CD14-positive monocyte (primary cell): ENCODE data around the gene VAV2. TPM values are rescaled to one million over a fixed set of nuclear protein-coding genes. Genes with fewer than 3 reads are reported as not detected.
A peak's percentile ranks its signal among the peaks of the same experiment; 100 is the strongest.

Experiments
- DNase-seq, 3 donors: peaks; one replicate each; pipeline ENCODE4 v3.0.0-alpha.2; 2011 to 2022
- H2AFZ ChIP-seq: 2 replicates; pipeline ENCODE4 v1.6.0; 2012; ENCODE audit warnings: mild to moderate bottlenecking, low read depth, low read length, inconsistent platforms; ENCODE audit not compliant: insufficient read depth, poor library complexity, severe bottlenecking
- H3K27ac ChIP-seq, 2 donors: 1 replicate in 1 of 2; 2 replicates in 1 of 2; pipeline ENCODE4 v1.5.1; 2012 to 2013; ENCODE audit warnings: low read length in 2 of 2, control low read depth in 1 of 2, inconsistent platforms in 1 of 2, low read depth in 1 of 2, mild to moderate bottlenecking in 1 of 2
- H3K27me3 ChIP-seq, 2 donors: one replicate each; pipeline versions ENCODE4 v1.6.0 to v1.6.1; 2011 to 2013; ENCODE audit warnings: low read length in 2 of 2; ENCODE audit not compliant: control insufficient read depth in 2 of 2, insufficient read depth in 2 of 2
- H3K36me3 ChIP-seq, 2 donors: replicated peaks in 1 of 2; 1 replicate in 1 of 2; 2 replicates in 1 of 2; pipeline versions ENCODE4 v1.5.1 to v1.6.1; 2012 to 2013; ENCODE audit warnings: low read length in 2 of 2, control low read depth in 1 of 2, inconsistent platforms in 1 of 2, mild to moderate bottlenecking in 1 of 2; ENCODE audit not compliant: insufficient read depth in 2 of 2, control insufficient read depth in 1 of 2
- H3K4me1 ChIP-seq, 2 donors: 1 replicate in 1 of 2; 2 replicates in 1 of 2; pipeline versions ENCODE4 v1.5.1 to v1.6.1; 2012 to 2013; ENCODE audit warnings: low read length in 2 of 2, control low read depth in 1 of 2, inconsistent platforms in 1 of 2, mild to moderate bottlenecking in 1 of 2, moderate library complexity in 1 of 2; ENCODE audit not compliant: insufficient read depth in 2 of 2, control insufficient read depth in 1 of 2
- H3K4me2 ChIP-seq: replicated peaks from 2 replicates; pipeline ENCODE3; 2012; ENCODE audit warnings: low read length, moderate library complexity, mild to moderate bottlenecking; ENCODE audit not compliant: poor library complexity, severe bottlenecking; ENCODE audit errors: extremely low read depth
- H3K4me3 ChIP-seq, 3 experiments: fragments of 200-600 bp in 1 of 3; sonication (generic) in 1 of 3; replicated peaks in 1 of 3; 1 replicate in 2 of 3; 2 replicates in 1 of 3; pipeline ENCODE4 v1.5.1; 2011 to 2013; ENCODE audit warnings: low read length in 3 of 3, mild to moderate bottlenecking in 3 of 3, control low read depth in 2 of 3, low read depth in 2 of 3, inconsistent platforms in 1 of 3, moderate library complexity in 1 of 3
- H3K79me2 ChIP-seq: 2 replicates; pipeline ENCODE4 v1.6.0; 2012; ENCODE audit warnings: mild to moderate bottlenecking, control low read depth, inconsistent platforms, low read length, moderate library complexity; ENCODE audit not compliant: insufficient read depth
- H3K9ac ChIP-seq: 2 replicates; pipeline ENCODE4 v1.6.0; 2017; ENCODE audit warnings: low read length, mild to moderate bottlenecking; ENCODE audit not compliant: insufficient read depth, poor library complexity, severe bottlenecking
- H3K9me3 ChIP-seq, 2 donors: replicated peaks in 1 of 2; 1 replicate in 1 of 2; 2 replicates in 1 of 2; pipeline versions ENCODE4 v1.5.1 to v1.6.1; 2012 to 2013; ENCODE audit warnings: low read length in 2 of 2, control low read depth in 1 of 2; ENCODE audit not compliant: control insufficient read depth in 1 of 2, insufficient read depth in 1 of 2
- H4K20me1 ChIP-seq: 2 replicates; pipeline ENCODE4 v1.6.0; 2012; ENCODE audit warnings: mild to moderate bottlenecking, low read length, control low read depth, moderate library complexity; ENCODE audit not compliant: insufficient read depth
- H3K27ac Mint-ChIP-seq, 7 donors: one replicate each; pipeline ENCODE4 v1.8.0; 2020; ENCODE audit warnings: mild to moderate bottlenecking in 7 of 7, mixed read lengths in 7 of 7, moderate library complexity in 6 of 7, inconsistent platforms in 2 of 7
- H3K27me3 Mint-ChIP-seq, 3 donors: one replicate each; pipeline ENCODE4 v1.8.0; 2021 to 2022; ENCODE audit warnings: low read depth in 3 of 3, mild to moderate bottlenecking in 3 of 3, mixed read lengths in 3 of 3, moderate library complexity in 3 of 3, inconsistent platforms in 1 of 3
- H3K36me3 Mint-ChIP-seq, 2 donors: one replicate each; pipeline ENCODE4 v1.8.0; 2020; ENCODE audit warnings: mixed read lengths in 2 of 2, inconsistent platforms in 1 of 2, mild to moderate bottlenecking in 1 of 2
- H3K4me1 Mint-ChIP-seq: one replicate; pipeline ENCODE4 v1.8.0; 2020; ENCODE audit warnings: mild to moderate bottlenecking, mixed read lengths
- H3K4me3 Mint-ChIP-seq, 2 donors: one replicate each; pipeline ENCODE4 v1.8.0; 2020; ENCODE audit warnings: mild to moderate bottlenecking in 2 of 2, mixed read lengths in 2 of 2, moderate library complexity in 1 of 2
- H3K9me3 Mint-ChIP-seq, 7 donors: one replicate each; pipeline ENCODE4 v1.8.0; 2020 to 2022; ENCODE audit warnings: mixed read lengths in 7 of 7, mild to moderate bottlenecking in 6 of 7, moderate library complexity in 6 of 7, inconsistent platforms in 2 of 7
- CTCF ChIP-seq: fragments of 200-600 bp; IDR thresholded peaks from one replicate; pipeline ENCODE4 v1.8.0; 2022; ENCODE audit warnings: antibody characterized with exemption, mild to moderate bottlenecking
- WGBS: methylation state at CpG from one replicate; pipeline ENCODE4 v1.1.5; 2013; ENCODE audit warnings: missing lambda C conversion rate; ENCODE audit not compliant: insufficient coverage; 5-methylcytosine and 5-hydroxymethylcytosine counted together
- intact Hi-C, 2 donors: fragments of 100-400 bp; cut with micrococcal nuclease; formaldehyde crosslinking; loops; one replicate each; pipeline versions ENCODE4 v1.15.0 to v1.15.1; 2023
- polyA plus RNA-seq, 3 donors: library from polyadenylated mRNA; depleted of rRNA in 1 of 3; unstranded in 2 of 3; stranded (reverse) in 1 of 3; fragments of 300-500 nt in 2 of 3; fragments of >200 nt in 1 of 3; fragmentation: Illumina TruSeq in 2 of 3; gene quantifications; 1 replicate in 2 of 3; 2 replicates in 1 of 3; pipeline ENCODE4 v1.2.3, GENCODE V29; 2012 to 2021

VAV2 gene
- polyA plus RNA-seq, 3 donors: 2.3 to 13.6 (median 2.3) TPM

DNA sequence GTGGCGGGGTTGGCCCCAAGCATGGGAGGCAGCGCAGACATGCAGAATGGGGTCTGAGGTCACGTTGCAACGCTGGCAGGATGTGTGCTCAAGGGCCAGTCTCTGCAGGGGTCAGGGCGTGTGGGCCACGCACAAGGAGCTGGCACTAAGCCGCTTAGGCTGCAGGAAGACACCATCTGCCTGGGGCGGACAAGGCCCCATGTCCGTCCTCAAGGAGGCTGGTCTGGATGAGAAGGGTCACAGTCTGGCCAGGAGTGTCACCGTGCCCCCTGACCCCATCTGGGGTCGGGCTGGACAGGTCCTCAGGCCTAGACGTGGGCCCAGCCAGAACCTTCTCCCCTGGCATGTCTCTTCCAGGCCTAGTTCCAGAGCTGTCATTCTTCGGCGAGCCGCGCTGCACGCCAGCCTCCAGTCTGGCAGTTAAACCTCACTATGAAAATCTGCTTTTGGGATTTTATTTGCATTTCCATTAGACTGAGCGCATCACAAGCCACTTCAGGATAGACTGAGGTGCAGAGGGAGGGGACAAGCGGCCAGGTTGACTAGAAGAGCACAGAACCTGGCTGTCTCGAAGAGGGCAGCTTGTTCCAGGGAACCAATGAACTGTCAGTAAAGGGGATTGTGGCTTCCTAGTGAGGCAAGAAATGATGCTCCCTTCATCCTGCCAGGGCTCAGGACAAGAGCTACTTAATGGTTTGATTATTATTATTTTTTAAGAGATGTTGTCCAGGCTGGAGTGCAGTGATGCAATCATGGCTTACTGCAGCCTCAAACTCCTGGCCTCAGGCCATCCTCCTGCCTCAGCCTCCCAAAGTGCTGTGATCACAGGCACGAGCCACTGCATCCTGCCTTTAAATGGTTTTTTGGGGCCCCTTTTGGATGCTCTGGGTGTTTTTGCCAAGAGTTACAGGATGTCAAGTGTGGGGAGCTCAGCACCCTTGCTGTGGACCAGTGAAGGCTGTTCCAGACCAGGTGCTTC, 37.4 kb upstream of the VAV2 start:
- TF ChIP-seq CTCF: no peak
- Histone ChIP-seq H3K27me3 (no peaks in the 10 kb centered on the region), H3K79me2 (no peaks in the 10 kb centered on the region), H4K20me1 (peaks cover 4% of the 10 kb centered on the region), H3K9ac (no peak overlapping the region), H3K27ac (no peak overlapping the region), H3K9me3 (no peaks in the 10 kb centered on the region), H3K4me3 (no peak overlapping the region), H2AFZ (no peak overlapping the region), H3K4me1 (peaks cover 11 to 13% of the 10 kb centered on the region in 2 donors), H3K4me2 (no peak overlapping the region), H3K36me3 (peaks cover 37 to 54% of the 10 kb centered on the region in 2 donors)
- H3K36me3 Mint-ChIP-seq: peaks cover 31 to 56% of the 10 kb centered on the region in 2 donors
- H3K4me3 Mint-ChIP-seq: no peak overlapping the region
- DNase-seq: no peak
- 96% methylated on average over 19 of the region's 21 CpGs for WGBS
- peaks cover 0 to 3% (median 0%) of the 10 kb centered on the region in 7 donors for H3K9me3 Mint-ChIP-seq
- peak overlapping the region in 1 of 7 donors; percentile 50 for H3K27ac Mint-ChIP-seq
- H3K27me3 Mint-ChIP-seq: peaks cover 0 to 3% (median 1%) of the 10 kb centered on the region in 3 donors
- intact Hi-C loops: loop anchor here (5.0 to 10.0 kb wide), 3 partner anchors 555 to 692 kb away; partner anchors contain the start of genes CACFD1 (in 1 of the 2), SLC2A6 (in 1 of the 2) and SURF6 (in 1 of the 2)
- H3K4me1 Mint-ChIP-seq: peaks cover 7% of the 10 kb centered on the region

DNA sequence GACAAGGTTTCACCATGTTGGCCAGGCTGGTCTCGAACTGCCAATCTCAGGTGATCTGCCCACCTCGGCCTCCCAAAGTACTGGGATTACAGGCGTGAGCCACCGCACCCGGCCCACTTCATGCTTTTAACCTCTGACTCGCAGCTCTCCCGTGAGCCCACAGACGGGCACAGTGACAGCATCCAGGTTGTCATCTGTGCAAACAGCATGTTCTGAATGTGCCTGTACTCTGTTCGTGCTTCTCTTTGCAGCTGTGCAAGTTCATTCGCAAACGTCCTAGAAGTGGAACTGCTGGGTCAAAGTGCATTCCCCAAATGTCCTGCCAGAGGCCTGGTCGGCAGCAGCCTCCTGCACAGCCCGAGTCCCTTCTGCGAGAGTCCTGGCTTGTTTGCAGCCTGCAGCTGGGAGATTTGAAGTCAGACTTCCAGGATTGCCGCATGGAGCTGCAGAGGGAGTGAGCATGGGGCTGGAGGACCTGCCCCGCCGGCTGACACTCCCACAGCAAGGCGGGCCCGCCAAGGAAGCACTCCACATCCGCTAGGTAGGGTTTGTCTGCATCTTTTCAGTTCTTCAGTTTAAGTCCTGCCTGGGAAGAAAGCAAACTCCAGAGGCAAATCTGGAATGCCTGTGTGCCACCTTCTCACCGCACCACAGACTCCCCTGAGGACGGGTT, 36.6 kb upstream of the VAV2 start:
- peak overlapping the region in 1 of 7 donors; percentile 50 for H3K27ac Mint-ChIP-seq
- H3K4me1 ChIP-seq: peaks cover 12 to 13% of the 10 kb centered on the region in 2 donors
- H3K27me3 Mint-ChIP-seq: peaks cover 0 to 3% (median 1%) of the 10 kb centered on the region in 3 donors
- H3K4me1 Mint-ChIP-seq: peaks cover 11% of the 10 kb centered on the region
- no peak overlapping the region for H3K27ac ChIP-seq
- H2AFZ ChIP-seq: no peak overlapping the region
- TF ChIP-seq CTCF: no peak
- H3K4me2 ChIP-seq: no peak overlapping the region
- H3K9me3 Mint-ChIP-seq: peaks cover 0 to 3% (median 0%) of the 10 kb centered on the region in 7 donors
- H4K20me1 ChIP-seq: peaks cover 3% of the 10 kb centered on the region
- no peaks in the 10 kb centered on the region for H3K9me3 ChIP-seq
- H3K4me3 ChIP-seq: no peak overlapping the region
- DNase-seq: no peak
- no peaks in the 10 kb centered on the region for H3K79me2 ChIP-seq
- no peak overlapping the region for H3K4me3 Mint-ChIP-seq
- H3K36me3 ChIP-seq: peaks cover 29 to 46% of the 10 kb centered on the region in 2 donors
- H3K27me3 ChIP-seq: no peaks in the 10 kb centered on the region
- WGBS: 96% methylated on average over 18 of the region's 22 CpGs
- intact Hi-C loops: loop anchor here (5.0 to 10.0 kb wide), 3 partner anchors 554 to 691 kb away; partner anchors contain the start of genes CACFD1 (in 1 of the 2), SLC2A6 (in 1 of the 2) and SURF6 (in 1 of the 2)
- no peak overlapping the region for H3K9ac ChIP-seq
- peaks cover 24 to 48% of the 10 kb centered on the region in 2 donors for H3K36me3 Mint-ChIP-seq
